Measurements from ENCODE around the gene B9D2.
"Not testable (repeated sequence)": the region's sequence is repeated elsewhere in the genome, so short reads cannot be mapped to it uniquely, and the experiment has no call there.

DNA sequence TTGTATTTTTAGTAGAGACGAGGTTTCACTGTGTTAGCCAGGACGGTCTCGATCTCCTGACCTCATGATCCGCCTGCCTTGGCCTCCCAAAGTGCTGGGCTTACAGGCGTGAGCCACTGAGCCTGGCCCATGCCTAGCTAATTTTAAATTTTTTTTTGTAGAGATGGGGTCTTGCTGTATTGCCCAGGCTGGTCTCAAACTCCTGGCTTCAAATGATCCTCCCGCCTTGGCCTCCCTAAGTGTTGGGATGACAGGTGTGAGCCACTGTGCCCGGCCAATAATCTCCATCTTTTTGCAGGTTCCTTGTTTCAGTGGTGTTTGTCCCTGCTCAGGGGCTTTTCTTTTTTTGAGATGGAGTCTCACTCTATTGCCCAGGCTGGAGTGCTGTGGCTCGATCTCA is 17.6 kb upstream of the B9D2 start:
- not testable (repeated sequence) for TF ChIP-seq CEBPB (IDR thresholded peaks at IDR 0.05; ENCODE audit: low read depth); JUND (IDR thresholded peaks at IDR 0.05); EZH2 (IDR thresholded peaks at IDR 0.05)
- TF ChIP-seq, protein P1, sequence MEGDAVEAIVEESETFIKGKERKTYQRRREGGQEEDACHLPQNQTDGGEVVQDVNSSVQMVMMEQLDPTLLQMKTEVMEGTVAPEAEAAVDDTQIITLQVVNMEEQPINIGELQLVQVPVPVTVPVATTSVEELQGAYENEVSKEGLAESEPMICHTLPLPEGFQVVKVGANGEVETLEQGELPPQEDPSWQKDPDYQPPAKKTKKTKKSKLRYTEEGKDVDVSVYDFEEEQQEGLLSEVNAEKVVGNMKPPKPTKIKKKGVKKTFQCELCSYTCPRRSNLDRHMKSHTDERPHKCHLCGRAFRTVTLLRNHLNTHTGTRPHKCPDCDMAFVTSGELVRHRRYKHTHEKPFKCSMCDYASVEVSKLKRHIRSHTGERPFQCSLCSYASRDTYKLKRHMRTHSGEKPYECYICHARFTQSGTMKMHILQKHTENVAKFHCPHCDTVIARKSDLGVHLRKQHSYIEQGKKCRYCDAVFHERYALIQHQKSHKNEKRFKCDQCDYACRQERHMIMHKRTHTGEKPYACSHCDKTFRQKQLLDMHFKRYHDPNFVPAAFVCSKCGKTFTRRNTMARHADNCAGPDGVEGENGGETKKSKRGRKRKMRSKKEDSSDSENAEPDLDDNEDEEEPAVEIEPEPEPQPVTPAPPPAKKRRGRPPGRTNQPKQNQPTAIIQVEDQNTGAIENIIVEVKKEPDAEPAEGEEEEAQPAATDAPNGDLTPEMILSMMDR (IDR thresholded peaks at IDR 0.05 in 2 of 3, conservative IDR thresholded peaks at IDR 0.05 in 1 of 3; ENCODE audit: borderline replicate concordance in 1 of 3, insufficient read depth in 1 of 3, low read depth in 2 of 3, low read length in 2 of 3) = not testable (repeated sequence)
